GM18870 (cell line): ENCODE data around the gene ROR1.

Source experiments
- ATAC-seq: cut with Tn5 transposase; IDR thresholded peaks from one replicate; pipeline ENCODE4 v1.9.1; 2021; ENCODE audit warnings: moderate library complexity; ENCODE audit not compliant: unreplicated experiment

The ROR1 gene

GRCh38 chr1:64043288-64043687, 269.5 kb downstream of the ROR1 start:
- ATAC-seq: no peak

DNA sequence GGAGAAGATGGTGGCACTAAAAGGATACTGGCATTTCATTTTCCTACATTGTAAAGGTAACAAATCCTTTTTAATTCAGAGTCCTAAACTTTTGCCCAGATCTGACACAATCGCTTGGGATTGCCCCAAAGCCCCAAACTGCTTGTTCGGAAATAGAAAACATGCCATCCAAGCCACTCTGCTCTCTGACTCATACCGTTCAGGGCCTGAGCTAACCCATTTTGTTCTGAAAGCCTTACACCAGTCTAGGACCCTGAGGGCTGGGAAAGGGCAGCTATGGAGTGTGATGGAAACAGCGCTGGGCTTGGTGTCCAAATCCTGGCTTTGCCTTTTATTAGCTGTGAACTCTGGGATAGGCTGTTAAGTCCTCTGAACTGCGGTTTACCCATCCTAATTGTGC, 270.2 kb downstream of the ROR1 start:
- ATAC-seq: no peak

- ATAC-seq: no peak
Observed at GRCh38 chr1:64046243-64046642, 272.4 kb downstream of the ROR1 start.

DNA sequence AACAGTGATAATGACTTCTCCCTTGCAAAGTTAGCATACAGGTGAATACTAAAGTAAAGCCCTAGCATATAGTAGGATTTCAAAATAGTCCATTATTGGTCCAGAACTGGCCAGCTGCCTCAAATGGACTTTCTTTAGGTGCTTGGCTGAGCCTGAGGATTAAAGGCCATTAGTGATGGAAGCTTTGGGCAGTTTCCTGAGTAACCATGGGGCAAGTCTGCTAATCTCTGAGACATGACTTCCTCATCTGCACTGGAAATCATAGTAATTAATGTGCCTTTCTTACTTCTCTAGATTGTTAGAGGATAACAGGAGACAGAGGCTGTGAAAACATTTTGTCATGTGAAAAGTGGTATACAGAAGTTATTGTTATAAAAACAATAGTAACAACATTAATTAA, 273.1 kb downstream of the ROR1 start:
- no peak for ATAC-seq

DNA sequence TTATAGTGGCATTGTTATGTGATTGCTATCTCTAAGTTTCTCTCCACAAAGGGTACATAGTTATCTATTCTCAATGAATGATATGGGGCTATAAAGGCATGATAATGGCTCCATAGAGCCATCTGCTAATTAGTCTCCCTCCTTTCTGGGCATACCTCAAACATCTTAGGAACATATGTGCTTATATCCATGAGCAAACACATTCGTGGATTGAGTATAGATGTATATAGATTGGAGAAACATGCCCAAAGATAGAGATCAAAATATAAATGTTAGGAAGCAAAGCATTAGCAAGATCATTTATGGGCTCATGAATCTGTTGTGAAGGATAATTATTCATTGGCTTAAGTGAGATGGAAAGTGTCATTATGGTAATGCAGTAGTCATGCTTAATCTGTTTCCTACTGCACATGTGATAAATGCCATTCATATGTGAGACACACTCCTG, 273.8 kb downstream of the ROR1 start:
- ATAC-seq: no peak

- no peak for ATAC-seq
Observed at GRCh38 chr1:64049900-64050540, 276.2 kb downstream of the ROR1 start.

DNA sequence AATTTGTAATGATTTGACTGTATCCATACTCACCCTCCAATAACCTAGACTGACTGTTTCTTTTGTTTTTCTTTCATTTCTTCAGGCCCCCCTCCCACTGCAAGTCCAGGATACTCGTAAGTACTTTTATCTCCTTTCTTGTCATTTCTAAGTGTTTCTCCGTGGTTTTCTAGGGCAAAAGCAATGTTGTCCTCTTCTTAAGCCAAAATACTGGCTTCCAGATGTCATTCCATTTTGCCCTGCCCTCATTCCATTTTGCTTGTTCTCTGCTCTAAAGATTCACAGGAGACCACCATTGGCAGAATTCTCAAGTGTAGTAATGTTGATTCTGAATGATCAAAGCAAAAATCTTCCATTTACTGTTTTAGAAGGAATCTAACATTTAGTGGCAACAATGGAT, 276.8 kb downstream of the ROR1 start:
- ATAC-seq: no peak

GRCh38 chr1:64051796-64052195, 278.0 kb downstream of the ROR1 start:
- no peak for ATAC-seq

DNA sequence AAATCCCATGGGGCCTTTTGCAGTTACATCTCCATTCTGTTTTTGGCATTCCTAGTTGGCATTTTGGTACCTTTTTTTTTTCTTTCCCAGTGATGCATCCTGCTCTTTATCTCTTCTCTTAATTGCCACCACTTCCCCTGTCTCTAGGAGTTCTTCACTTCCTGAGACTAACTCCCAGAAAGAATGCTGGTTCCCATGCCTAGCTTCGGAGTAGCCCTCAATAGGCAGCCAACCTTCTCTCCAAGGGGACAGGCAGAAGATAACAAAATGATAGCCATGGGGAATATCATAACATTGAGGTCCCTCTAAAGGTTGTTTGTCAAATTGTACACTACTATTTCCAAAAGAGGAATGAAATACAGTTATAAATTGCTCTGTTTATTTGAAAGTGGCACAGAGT, 279.0 kb downstream of the ROR1 start:
- ATAC-seq: no peak

- ATAC-seq: no peak
Observed at GRCh38 chr1:64055310-64055709, 281.5 kb downstream of the ROR1 start.

GRCh38 chr1:64059556-64059955, 285.7 kb downstream of the ROR1 start:
- no peak for ATAC-seq

- ATAC-seq: no peak
Observed at GRCh38 chr1:64060611-64061302, 286.9 kb downstream of the ROR1 start.

DNA sequence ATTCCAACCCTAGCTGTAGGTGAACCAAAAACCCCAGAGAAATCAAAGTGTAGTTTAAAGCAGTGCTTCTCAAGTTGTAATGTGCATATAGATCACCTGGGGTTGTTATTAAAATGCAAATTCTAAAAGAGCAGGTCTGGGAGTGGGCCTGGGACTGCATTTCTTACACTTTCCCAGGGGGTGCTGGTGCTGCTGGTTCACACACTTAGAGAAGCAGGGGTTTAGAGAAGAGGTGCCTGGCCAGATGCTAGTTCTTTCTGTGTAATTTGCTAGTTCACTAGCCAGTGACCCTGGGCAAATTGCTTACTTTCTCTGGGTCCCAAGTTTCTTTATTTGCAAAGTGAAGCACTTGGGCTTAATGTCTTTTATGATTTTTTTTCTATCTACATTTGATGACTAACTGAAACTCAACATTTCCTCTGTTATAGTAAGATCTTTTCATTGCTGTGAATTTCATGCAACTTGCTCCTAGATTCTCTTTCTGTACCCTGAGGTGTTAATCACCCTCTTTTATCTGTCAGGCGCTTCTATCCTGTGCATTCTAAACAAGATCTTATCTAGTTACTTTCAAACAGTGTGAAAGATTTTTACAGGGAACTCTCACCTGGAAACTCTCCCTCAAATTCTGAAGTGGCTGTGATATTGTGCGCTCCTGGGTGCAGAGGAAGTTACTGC, 287.8 kb downstream of the ROR1 start:
- ATAC-seq: no peak

- no peak for ATAC-seq
Observed at GRCh38 chr1:64062529-64062928, 288.7 kb downstream of the ROR1 start.

GRCh38 chr1:64062941-64063581, 289.2 kb downstream of the ROR1 start:
- ATAC-seq: no peak

GRCh38 chr1:64065571-64065970, 291.8 kb downstream of the ROR1 start:
- no peak for ATAC-seq

GRCh38 chr1:64072089-64072793, 298.4 kb downstream of the ROR1 start:
- no peak for ATAC-seq

- no peak for ATAC-seq
Observed at GRCh38 chr1:64073705-64074104, 299.9 kb downstream of the ROR1 start.

- no peak for ATAC-seq
Observed at GRCh38 chr1:64074767-64075166, 300.9 kb downstream of the ROR1 start.

GRCh38 chr1:64077281-64077940, 303.6 kb downstream of the ROR1 start:
- no peak for ATAC-seq
